Thyroid gland (tissue), 4 donors: Measurements from ENCODE around the gene COL27A1. TPM values are rescaled to one million over a fixed set of nuclear protein-coding genes. Genes with fewer than 3 reads are reported as not detected.

ENCODE experiments used
- DNase-seq, 2 donors: peaks; one replicate each; pipeline ENCODE4 v3.0.0-alpha.2; 2019
- H3K27ac ChIP-seq, 3 donors: fragments of 200-600 bp; sonication (generic); 1 replicate in 2 of 3; 2 replicates in 1 of 3; pipeline ENCODE4 v1.5.1; 2016 to 2019; ENCODE audit warnings: mild to moderate bottlenecking in 1 of 3, moderate library complexity in 1 of 3
- H3K27me3 ChIP-seq: fragments of 200-600 bp; sonication (generic); one replicate; pipeline ENCODE4 v1.5.1; 2019
- H3K36me3 ChIP-seq, 2 donors: fragments of 200-600 bp; sonication (generic); one replicate each; pipeline ENCODE4 v1.5.1; 2016 to 2019
- H3K4me1 ChIP-seq, 2 donors: fragments of 200-600 bp; sonication (generic); one replicate each; pipeline ENCODE4 v1.5.1; 2017 to 2019
- H3K4me3 ChIP-seq, 3 donors: fragments of 200-600 bp; sonication (generic); replicated peaks in 1 of 3; 1 replicate in 2 of 3; 2 replicates in 1 of 3; pipeline ENCODE4 v1.5.1; 2016; ENCODE audit warnings: mild to moderate bottlenecking in 1 of 3
- H3K9me3 ChIP-seq: fragments of 200-600 bp; sonication (generic); one replicate; pipeline ENCODE4 v1.5.1; 2017
- CTCF ChIP-seq, 6 experiments: fragments of 200-600 bp in 3 of 6; fragments of 450-650 bp in 3 of 6; sonication (generic) in 3 of 6; IDR thresholded peaks; one replicate each; pipeline ENCODE4 v1.5.1; 2016 to 2019; ENCODE audit warnings: antibody characterized with exemption in 6 of 6, mild to moderate bottlenecking in 2 of 6, inconsistent platforms in 1 of 6, moderate library complexity in 1 of 6
- POLR2A ChIP-seq, 2 donors: fragments of 450-650 bp; IDR thresholded peaks; one replicate each; pipeline ENCODE4 v1.6.1; 2017; ENCODE audit warnings: antibody characterized with exemption in 2 of 2, mild to moderate bottlenecking in 2 of 2, moderate library complexity in 1 of 2
- WGBS, 2 donors: methylation state at CpG; one replicate each; pipeline ENCODE4 v1.1.5; 2017; 5-methylcytosine and 5-hydroxymethylcytosine counted together
- intact Hi-C: fragments of 100-400 bp; cut with DNase I; formaldehyde crosslinking; loops from one replicate; pipeline ENCODE4 v1.15.1; 2023
- total RNA-seq, 4 donors: library from RNA; depleted of rRNA; stranded (reverse); fragments of >200 nt; gene quantifications; one replicate each; pipeline ENCODE4 v1.2.3, GENCODE V29; 2016

COL27A1 gene
- total RNA-seq, 4 donors from 2014 or later, result 6.7 to 32.5 (median 10.6) TPM

- Histone ChIP-seq H3K27ac (no peak overlapping the region), H3K4me3 (no peak overlapping the region), H3K36me3 (peaks cover 28 to 53% of the 10 kb centered on the region in 2 donors), H3K27me3 (no peaks in the 10 kb centered on the region), H3K4me1 (peaks cover 0 to 1% of the 10 kb centered on the region in 2 donors), H3K9me3 (no peaks in the 10 kb centered on the region)
- DNase-seq, result no peak
- 94 to 96% methylated on average over 9 of the region's 9 CpGs for WGBS, 2 donors
- TF ChIP-seq CTCF (IDR thresholded peaks at IDR 0.05), result no peak
- no peak for TF ChIP-seq POLR2A (IDR thresholded peaks at IDR 0.05)
- intact Hi-C loops, result no loop called here
Measured at GRCh38 chr9:114343471-114344187, 188.3 kb downstream of the COL27A1 start.

DNA sequence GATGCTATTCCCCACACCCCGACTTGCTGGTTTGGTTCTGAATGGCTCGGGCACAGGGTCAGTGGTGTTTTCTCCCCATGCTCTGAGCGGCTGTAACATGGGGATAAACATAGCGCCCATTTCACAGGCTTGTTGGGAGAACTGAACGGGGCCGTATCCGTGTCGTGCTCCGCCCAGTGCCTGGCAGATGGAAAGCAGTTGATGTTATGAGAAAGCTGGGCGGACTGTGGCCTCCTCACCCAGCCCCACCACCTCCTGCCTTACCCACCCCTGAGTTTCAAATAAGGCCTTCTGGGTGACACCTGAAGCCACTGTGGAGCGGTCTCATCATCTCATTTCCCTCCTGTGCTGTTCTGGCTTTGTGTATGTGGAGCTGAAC is 188.8 kb downstream of the COL27A1 start:
- Histone ChIP-seq H3K36me3 (peaks cover 28 to 53% of the 10 kb centered on the region in 2 donors), H3K9me3 (no peaks in the 10 kb centered on the region), H3K4me1 (peaks cover 0 to 7% of the 10 kb centered on the region in 2 donors), H3K4me3 (no peak overlapping the region), H3K27me3 (no peaks in the 10 kb centered on the region), H3K27ac (no peak overlapping the region)
- no peak for TF ChIP-seq POLR2A (IDR thresholded peaks at IDR 0.05)
- no peak for TF ChIP-seq CTCF (IDR thresholded peaks at IDR 0.05)
- WGBS, 2 donors, result 95 to 96% methylated on average over 11 of the region's 11 CpGs
- DNase-seq, result no peak
- intact Hi-C loops, result no loop called here

GRCh38 chr9:114344692-114345091 is 189.4 kb downstream of the COL27A1 start:
- no peak overlapping the region for H3K27ac ChIP-seq
- peaks cover 28 to 50% of the 10 kb centered on the region in 2 donors for H3K36me3 ChIP-seq
- no peaks in the 10 kb centered on the region for H3K27me3 ChIP-seq
- H3K4me1 ChIP-seq, result peaks cover 0 to 12% of the 10 kb centered on the region in 2 donors
- H3K4me3 ChIP-seq, result no peak overlapping the region
- intact Hi-C loops, result no loop called here
- DNase-seq, result peak; percentile 79 to 83
- TF ChIP-seq CTCF (IDR thresholded peaks at IDR 0.05), result no peak
- no peak for TF ChIP-seq POLR2A (IDR thresholded peaks at IDR 0.05)
- no peaks in the 10 kb centered on the region for H3K9me3 ChIP-seq
- 18 to 27% methylated on average over 3 of the region's 3 CpGs for WGBS, 2 donors

GRCh38 chr9:114345493-114346065 is 190.2 kb downstream of the COL27A1 start:
- intact Hi-C loops, result no loop called here
- DNase-seq, result no peak
- peaks cover 33 to 56% of the 10 kb centered on the region in 2 donors for H3K36me3 ChIP-seq
- H3K27ac ChIP-seq, result no peak overlapping the region
- WGBS, 2 donors, result 94 to 96% methylated on average over 7 of the region's 7 CpGs
- no peaks in the 10 kb centered on the region for H3K27me3 ChIP-seq
- peaks cover 0 to 12% of the 10 kb centered on the region in 2 donors for H3K4me1 ChIP-seq
- H3K4me3 ChIP-seq, result no peak overlapping the region
- TF ChIP-seq POLR2A (IDR thresholded peaks at IDR 0.05) (no peak), CTCF (IDR thresholded peaks at IDR 0.05) (no peak)
- no peaks in the 10 kb centered on the region for H3K9me3 ChIP-seq

DNA sequence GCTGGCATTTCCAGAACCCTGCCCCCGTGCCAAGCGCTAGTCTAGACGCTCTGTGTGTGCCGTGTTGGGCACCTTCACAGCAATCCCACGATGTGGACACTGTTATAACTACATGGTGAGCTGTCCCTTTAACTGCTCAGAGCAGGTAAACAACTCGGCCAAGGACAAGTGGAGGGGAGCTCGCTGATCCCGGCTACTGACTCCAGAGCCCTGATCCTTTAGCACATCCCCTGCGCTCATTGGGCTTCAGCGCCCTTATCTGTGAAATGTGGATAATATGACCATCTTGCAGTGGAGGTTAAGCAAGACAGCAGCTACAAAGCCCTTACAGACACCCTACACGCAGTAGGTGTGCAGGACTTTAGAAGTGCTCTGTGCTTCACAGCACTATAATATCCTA is 190.8 kb downstream of the COL27A1 start:
- no peak for TF ChIP-seq POLR2A (IDR thresholded peaks at IDR 0.05)
- TF ChIP-seq CTCF (IDR thresholded peaks at IDR 0.05), result no peak

More for the DNA sequence above, 190.8 kb downstream of the COL27A1 start:
- H3K27ac ChIP-seq, result no peak overlapping the region
- intact Hi-C loops, result no loop called here
- peaks cover 29 to 56% of the 10 kb centered on the region in 2 donors for H3K36me3 ChIP-seq
- H3K9me3 ChIP-seq, result no peaks in the 10 kb centered on the region
- H3K27me3 ChIP-seq, result no peaks in the 10 kb centered on the region
- no peak overlapping the region for H3K4me3 ChIP-seq
- DNase-seq, result no peak
- H3K4me1 ChIP-seq, result peaks cover 0 to 12% of the 10 kb centered on the region in 2 donors
- 87 to 94% methylated on average over 10 to 11 of the region's 11 CpGs for WGBS, 2 donors
